ENCODE measurements around the gene FGR.

DNA sequence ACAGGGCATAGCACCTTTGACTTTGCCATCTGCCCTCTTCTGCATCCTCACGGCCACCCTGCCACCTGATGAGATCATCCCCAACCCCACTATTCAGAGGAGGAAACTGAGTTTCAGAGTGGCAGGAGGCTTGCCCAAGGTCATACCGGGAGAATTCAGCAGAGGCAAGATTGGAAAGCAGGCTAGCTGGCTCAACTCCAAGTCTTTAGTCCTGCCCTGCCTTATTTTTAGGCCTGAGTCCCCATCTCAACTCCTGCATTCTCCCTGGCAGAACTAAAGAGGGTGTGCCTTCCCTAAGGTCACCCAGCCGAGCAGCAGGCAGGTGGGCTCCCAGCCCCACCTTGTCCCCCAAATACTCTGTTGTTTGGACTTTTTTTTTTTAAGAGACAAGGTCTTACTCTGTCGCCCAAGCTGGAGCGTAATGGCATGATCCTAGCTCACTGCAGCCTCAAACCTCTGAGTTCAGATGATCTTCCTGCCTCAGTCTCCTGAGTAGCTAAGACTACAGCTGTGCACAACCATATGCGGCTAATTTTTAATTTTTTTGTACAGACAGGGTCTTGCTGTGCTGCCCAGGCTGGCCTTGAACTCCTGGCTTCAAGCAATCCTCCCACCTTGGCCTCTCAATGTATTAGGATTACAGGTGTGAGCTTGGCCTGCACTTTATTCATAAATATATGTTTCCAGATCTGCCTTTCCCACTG is 13.8 kb upstream of the FGR start:
- TF ChIP-seq, protein P1, sequence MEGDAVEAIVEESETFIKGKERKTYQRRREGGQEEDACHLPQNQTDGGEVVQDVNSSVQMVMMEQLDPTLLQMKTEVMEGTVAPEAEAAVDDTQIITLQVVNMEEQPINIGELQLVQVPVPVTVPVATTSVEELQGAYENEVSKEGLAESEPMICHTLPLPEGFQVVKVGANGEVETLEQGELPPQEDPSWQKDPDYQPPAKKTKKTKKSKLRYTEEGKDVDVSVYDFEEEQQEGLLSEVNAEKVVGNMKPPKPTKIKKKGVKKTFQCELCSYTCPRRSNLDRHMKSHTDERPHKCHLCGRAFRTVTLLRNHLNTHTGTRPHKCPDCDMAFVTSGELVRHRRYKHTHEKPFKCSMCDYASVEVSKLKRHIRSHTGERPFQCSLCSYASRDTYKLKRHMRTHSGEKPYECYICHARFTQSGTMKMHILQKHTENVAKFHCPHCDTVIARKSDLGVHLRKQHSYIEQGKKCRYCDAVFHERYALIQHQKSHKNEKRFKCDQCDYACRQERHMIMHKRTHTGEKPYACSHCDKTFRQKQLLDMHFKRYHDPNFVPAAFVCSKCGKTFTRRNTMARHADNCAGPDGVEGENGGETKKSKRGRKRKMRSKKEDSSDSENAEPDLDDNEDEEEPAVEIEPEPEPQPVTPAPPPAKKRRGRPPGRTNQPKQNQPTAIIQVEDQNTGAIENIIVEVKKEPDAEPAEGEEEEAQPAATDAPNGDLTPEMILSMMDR (IDR thresholded peaks at IDR 0.05; ENCODE audit: low read depth, low read length, poor library complexity, severe bottlenecking), result no peak
- TF ChIP-seq EZH2phosphoT487 (IDR thresholded peaks at IDR 0.05; ENCODE audit: borderline replicate concordance, low read length), result no peak

All from DOHH2 (cell line).